Mesendoderm (in vitro differentiated cells): ENCODE data around the gene RTL9.
"Not testable (repeated sequence)": the region's sequence is repeated elsewhere in the genome, so short reads cannot be mapped to it uniquely, and the experiment has no call there.

Experiments used
- DNase-seq: peaks from one replicate; pipeline ENCODE4 v3.0.0; 2013
- H2AK5ac ChIP-seq: 2 replicates; pipeline ENCODE4 v1.6.1; 2013; ENCODE audit warnings: low read length, inconsistent platforms
- H2BK120ac ChIP-seq: 2 replicates; pipeline ENCODE4 v1.6.1; 2013; ENCODE audit warnings: low read depth, mild to moderate bottlenecking, low read length, moderate library complexity, mixed read lengths
- H2BK15ac ChIP-seq: replicated peaks from 2 replicates; pipeline ENCODE4 v1.6.1; 2013; ENCODE audit warnings: low read depth, mild to moderate bottlenecking, moderate library complexity
- H2BK5ac ChIP-seq: 2 replicates; pipeline ENCODE4 v1.6.1; 2013; ENCODE audit warnings: low read length, inconsistent platforms
- H3K18ac ChIP-seq: 2 replicates; pipeline ENCODE4 v1.6.1; 2013; ENCODE audit warnings: mild to moderate bottlenecking, low read length, mixed read lengths
- H3K23ac ChIP-seq: one replicate; pipeline ENCODE4 v1.6.1; 2013; ENCODE audit warnings: low read length
- H3K27ac ChIP-seq: 2 replicates; pipeline ENCODE4 v1.5.1; 2013; ENCODE audit warnings: low read depth, mild to moderate bottlenecking, inconsistent platforms, low read length, moderate library complexity
- H3K27me3 ChIP-seq: 2 replicates; pipeline ENCODE4 v1.6.1; 2013; ENCODE audit warnings: low read length, control low read depth, mild to moderate bottlenecking, inconsistent platforms; ENCODE audit not compliant: insufficient read depth, poor library complexity
- H3K36me3 ChIP-seq: 2 replicates; pipeline ENCODE4 v1.6.1; 2013; ENCODE audit warnings: low read length, inconsistent platforms; ENCODE audit not compliant: control insufficient read depth, insufficient read depth
- H3K4ac ChIP-seq: one replicate; pipeline ENCODE4 v1.6.1; 2013; ENCODE audit warnings: low read depth, mild to moderate bottlenecking, low read length, moderate library complexity
- H3K4me1 ChIP-seq: 2 replicates; pipeline ENCODE4 v1.6.1; 2013; ENCODE audit warnings: low read depth, low read length, inconsistent platforms; ENCODE audit not compliant: control insufficient read depth
- H3K4me2 ChIP-seq: 2 replicates; pipeline ENCODE4 v1.6.1; 2013; ENCODE audit warnings: low read length
- H3K4me3 ChIP-seq: 2 replicates; pipeline ENCODE4 v1.5.1; 2013; ENCODE audit warnings: mild to moderate bottlenecking, low read length
- H3K56ac ChIP-seq: one replicate; pipeline ENCODE4 v1.6.1; 2013; ENCODE audit warnings: low read length
- H3K79me1 ChIP-seq: 2 replicates; pipeline ENCODE4 v1.6.1; 2013; ENCODE audit warnings: low read length, inconsistent platforms
- H3K79me2 ChIP-seq: 2 replicates; pipeline ENCODE4 v1.6.1; 2013; ENCODE audit warnings: mild to moderate bottlenecking, low read length; ENCODE audit not compliant: control insufficient read depth, insufficient read depth
- H3K9ac ChIP-seq: 2 replicates; pipeline ENCODE4 v1.6.1; 2013; ENCODE audit warnings: low read length, inconsistent platforms
- H4K5ac ChIP-seq: one replicate; pipeline ENCODE4 v1.6.1; 2013; ENCODE audit warnings: low read length
- H4K8ac ChIP-seq: one replicate; pipeline ENCODE4 v1.6.1; 2013; ENCODE audit warnings: low read depth, mild to moderate bottlenecking, control low read depth, low read length, moderate library complexity
- WGBS: extraction: QIAGEN DNeasy Blood & Tissue Kit; methylation state at CpG from one replicate; pipeline ENCODE4 v1.1.7; 2013; ENCODE audit warnings: low lambda C conversion rate, missing lambda C conversion rate; ENCODE audit not compliant: insufficient coverage; ENCODE audit errors: extremely low coverage; 5-methylcytosine and 5-hydroxymethylcytosine counted together

RTL9 gene

DNA sequence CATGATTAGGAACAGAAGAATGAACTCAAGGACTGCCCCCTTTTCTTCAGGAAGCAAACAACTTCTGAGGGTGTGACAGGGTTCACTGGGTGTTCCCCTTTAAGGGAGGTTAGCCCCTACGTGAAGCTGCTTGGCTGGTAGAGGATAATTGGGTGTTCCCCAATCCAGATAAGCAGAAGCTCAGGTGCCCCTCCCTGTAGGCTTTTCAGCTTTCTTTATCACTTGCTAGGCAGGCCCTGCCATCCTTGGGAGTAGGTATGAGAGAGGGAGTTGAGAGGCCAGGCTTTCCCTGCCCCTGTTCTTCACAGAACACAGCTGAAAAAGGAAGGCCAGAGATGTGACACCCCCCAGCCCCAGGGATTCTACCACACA, 44.2 kb downstream of the RTL9 start:
- no peaks in the 10 kb centered on the region for H3K4me1 ChIP-seq
- H3K36me3 ChIP-seq = no peaks in the 10 kb centered on the region
- no peak overlapping the region for H4K5ac ChIP-seq
- no peaks in the 10 kb centered on the region for H3K27me3 ChIP-seq
- H3K27ac ChIP-seq = no peak overlapping the region
- no peak overlapping the region for H3K9ac ChIP-seq
- no peak overlapping the region for H4K8ac ChIP-seq
- no peak overlapping the region for H3K4me3 ChIP-seq
- no peak overlapping the region for H2BK15ac ChIP-seq
- H2BK5ac ChIP-seq = no peak overlapping the region
- H3K4me2 ChIP-seq = no peak overlapping the region
- no peak overlapping the region for H3K18ac ChIP-seq
- H2BK120ac ChIP-seq = no peak overlapping the region
- H3K4ac ChIP-seq = no peak overlapping the region
- no peaks in the 10 kb centered on the region for H3K79me1 ChIP-seq
- H3K23ac ChIP-seq = no peak overlapping the region
- no peak for DNase-seq
- H2AK5ac ChIP-seq = no peak overlapping the region
- no peak overlapping the region for H3K56ac ChIP-seq
- no CpG with 5 or more reads among the region's 1 CpG for WGBS
- H3K79me2 ChIP-seq = no peaks in the 10 kb centered on the region

DNA sequence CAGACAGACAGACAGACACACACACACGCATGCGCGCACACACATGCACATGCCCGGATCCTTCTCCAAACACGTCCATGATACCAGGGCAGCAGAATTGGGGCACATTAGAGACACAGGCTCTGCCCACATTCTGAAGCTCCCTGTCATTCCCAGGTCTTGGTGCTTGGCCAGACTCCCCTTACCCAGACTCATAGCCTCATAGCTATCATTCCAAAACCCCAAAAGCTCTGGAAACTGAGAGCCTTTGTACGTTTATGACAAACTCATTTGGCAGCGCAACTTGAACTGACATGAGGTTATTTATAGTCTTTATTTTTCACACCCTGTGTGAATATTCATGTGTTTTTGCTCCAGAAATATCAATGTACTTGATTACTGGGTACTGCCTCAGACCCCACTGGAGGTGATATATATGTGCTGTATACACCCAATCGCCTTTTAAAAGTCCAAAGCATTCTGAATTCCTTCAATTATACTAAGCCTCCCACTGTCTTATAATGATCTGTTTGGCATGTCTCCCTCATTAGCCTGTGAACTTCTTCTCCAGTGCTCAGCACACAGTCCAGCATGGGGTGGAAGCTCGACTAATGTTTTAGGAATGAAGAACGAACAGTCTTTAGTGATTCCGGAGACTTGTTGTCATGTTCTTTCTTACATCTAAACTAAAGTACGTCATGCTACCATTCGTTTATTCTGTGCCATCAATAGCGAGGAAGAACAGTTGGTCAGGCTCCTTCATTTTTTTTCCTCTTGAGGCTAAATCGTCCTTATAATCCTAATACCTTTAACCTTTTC, 45.0 kb downstream of the RTL9 start:
- no peak overlapping the region for H3K18ac ChIP-seq
- no peak overlapping the region for H4K5ac ChIP-seq
- H3K36me3 ChIP-seq = no peaks in the 10 kb centered on the region
- H2BK120ac ChIP-seq = no peak overlapping the region
- H3K4me2 ChIP-seq = no peak overlapping the region
- H3K23ac ChIP-seq = no peak overlapping the region
- no peak overlapping the region for H2BK5ac ChIP-seq
- no peaks in the 10 kb centered on the region for H3K79me2 ChIP-seq
- H2BK15ac ChIP-seq = no peak overlapping the region
- H3K4me3 ChIP-seq = no peak overlapping the region
- H3K9ac ChIP-seq = no peak overlapping the region
- no peak overlapping the region for H3K56ac ChIP-seq
- H3K4ac ChIP-seq = no peak overlapping the region
- H3K27ac ChIP-seq = no peak overlapping the region
- H3K4me1 ChIP-seq = no peaks in the 10 kb centered on the region
- H4K8ac ChIP-seq = no peak overlapping the region
- no CpG with 5 or more reads among the region's 15 CpGs for WGBS
- no peaks in the 10 kb centered on the region for H3K79me1 ChIP-seq
- H2AK5ac ChIP-seq = no peak overlapping the region
- no peak for DNase-seq
- no peaks in the 10 kb centered on the region for H3K27me3 ChIP-seq

DNA sequence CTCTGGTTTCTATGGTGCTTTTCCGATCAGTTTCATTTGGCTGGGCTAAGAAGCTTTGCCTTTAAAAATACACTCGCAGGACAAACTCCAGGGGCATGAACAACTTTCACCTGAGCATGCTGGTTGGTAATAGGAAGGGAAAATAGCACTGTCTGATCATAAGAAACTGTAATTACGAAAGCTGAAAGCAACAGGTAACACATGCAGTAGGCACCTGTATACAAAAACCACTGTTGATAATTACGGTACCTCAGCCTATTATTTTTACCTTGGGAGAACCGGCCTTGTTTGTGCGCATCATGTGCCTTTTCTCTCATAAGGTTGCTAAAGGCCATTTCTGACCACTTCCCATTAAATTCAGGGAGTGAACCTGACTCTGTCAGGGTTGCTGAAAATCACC, 45.7 kb downstream of the RTL9 start:
- H4K5ac ChIP-seq = no peak overlapping the region
- H3K4me2 ChIP-seq = no peak overlapping the region
- H3K4me1 ChIP-seq = no peaks in the 10 kb centered on the region
- no peak overlapping the region for H2BK120ac ChIP-seq
- H2BK15ac ChIP-seq = no peak overlapping the region
- no peak overlapping the region for H3K4me3 ChIP-seq
- DNase-seq = no peak
- no peaks in the 10 kb centered on the region for H3K27me3 ChIP-seq
- no peak overlapping the region for H3K56ac ChIP-seq
- WGBS = no CpG with 5 or more reads among the region's 6 CpGs
- no peak overlapping the region for H3K23ac ChIP-seq
- H3K4ac ChIP-seq = no peak overlapping the region
- no peak overlapping the region for H3K27ac ChIP-seq
- no peak overlapping the region for H3K9ac ChIP-seq
- no peak overlapping the region for H2BK5ac ChIP-seq
- H3K18ac ChIP-seq = no peak overlapping the region
- no peaks in the 10 kb centered on the region for H3K79me2 ChIP-seq
- no peak overlapping the region for H4K8ac ChIP-seq
- no peak overlapping the region for H2AK5ac ChIP-seq
- H3K79me1 ChIP-seq = no peaks in the 10 kb centered on the region
- H3K36me3 ChIP-seq = no peaks in the 10 kb centered on the region

DNA sequence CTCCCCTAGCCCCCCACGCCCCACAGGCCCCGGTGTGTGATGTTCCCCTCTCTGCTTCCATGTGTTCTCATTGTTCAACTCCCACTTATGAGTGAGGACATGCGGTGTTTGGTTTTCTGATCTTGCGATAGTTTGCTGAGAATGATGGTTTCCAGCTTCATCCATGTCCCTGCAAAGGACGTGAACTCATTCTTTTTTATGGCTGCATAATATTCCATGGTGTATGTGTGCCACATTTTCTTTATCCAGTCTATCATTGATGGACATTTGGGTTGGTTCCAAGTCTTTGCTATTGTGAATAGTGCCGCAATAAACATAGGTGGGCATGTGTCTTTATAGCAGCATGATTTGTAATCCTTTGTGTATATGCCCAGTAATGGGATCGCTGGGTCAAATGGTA, 47.6 kb downstream of the RTL9 start:
- WGBS = no CpG with 5 or more reads among the region's 7 CpGs
- H3K79me2 ChIP-seq, DNase-seq, H2AK5ac ChIP-seq, H2BK15ac ChIP-seq, H2BK5ac ChIP-seq, H4K8ac ChIP-seq, H3K27me3 ChIP-seq, H4K5ac ChIP-seq, H3K9ac ChIP-seq, H3K18ac ChIP-seq, H3K36me3 ChIP-seq, H3K79me1 ChIP-seq, H3K27ac ChIP-seq, H2BK120ac ChIP-seq, H3K4ac ChIP-seq, H3K4me1 ChIP-seq, H3K4me2 ChIP-seq, H3K23ac ChIP-seq, H3K56ac ChIP-seq, H3K4me3 ChIP-seq: not testable (repeated sequence)

DNA sequence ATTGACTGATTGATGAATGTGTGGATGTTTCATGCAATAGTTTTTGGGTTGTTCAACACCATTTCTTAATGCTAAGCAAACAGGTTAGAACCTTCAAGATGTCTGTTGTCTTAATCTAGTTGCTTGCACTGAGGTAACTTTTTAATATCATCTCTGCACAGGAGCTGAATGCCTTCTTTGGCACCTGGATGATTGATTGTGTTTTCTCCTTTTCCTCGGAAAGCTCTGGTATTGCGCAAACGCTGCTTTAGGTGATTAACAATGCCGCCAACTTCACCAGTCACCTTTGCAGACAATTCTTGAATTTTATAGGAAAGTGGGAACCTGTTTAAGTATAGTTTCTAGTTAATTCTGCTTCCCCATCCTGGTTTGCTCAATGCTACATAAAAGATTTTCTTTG, 48.2 kb downstream of the RTL9 start:
- Histone ChIP-seq H4K5ac (no peak overlapping the region), H3K4ac (no peak overlapping the region), H3K18ac (no peak overlapping the region), H4K8ac (no peak overlapping the region), H2BK5ac (no peak overlapping the region), H3K27me3 (no peaks in the 10 kb centered on the region), H3K79me1 (no peaks in the 10 kb centered on the region), H2AK5ac (no peak overlapping the region), H3K79me2 (no peaks in the 10 kb centered on the region), H2BK120ac (no peak overlapping the region), H3K36me3 (no peaks in the 10 kb centered on the region), H3K23ac (no peak overlapping the region), H2BK15ac (no peak overlapping the region), H3K9ac (no peak overlapping the region), H3K4me2 (no peak overlapping the region), H3K56ac (no peak overlapping the region), H3K4me1 (no peaks in the 10 kb centered on the region), H3K4me3 (no peak overlapping the region), H3K27ac (no peak overlapping the region)
- no CpG with 5 or more reads among the region's 4 CpGs for WGBS
- DNase-seq = no peak
